GM21367 (cell line): Measurements from ENCODE around the gene EBNA1BP2.
A peak's percentile ranks its signal among the peaks of the same experiment; 100 is the strongest.
"Not testable (repeated sequence)": the region's sequence is repeated elsewhere in the genome, so short reads cannot be mapped to it uniquely, and the experiment has no call there.

ENCODE experiments used
- ATAC-seq: cut with Tn5 transposase; IDR thresholded peaks from one replicate; pipeline ENCODE4 v1.9.1; 2021; ENCODE audit not compliant: unreplicated experiment

Gene EBNA1BP2

DNA sequence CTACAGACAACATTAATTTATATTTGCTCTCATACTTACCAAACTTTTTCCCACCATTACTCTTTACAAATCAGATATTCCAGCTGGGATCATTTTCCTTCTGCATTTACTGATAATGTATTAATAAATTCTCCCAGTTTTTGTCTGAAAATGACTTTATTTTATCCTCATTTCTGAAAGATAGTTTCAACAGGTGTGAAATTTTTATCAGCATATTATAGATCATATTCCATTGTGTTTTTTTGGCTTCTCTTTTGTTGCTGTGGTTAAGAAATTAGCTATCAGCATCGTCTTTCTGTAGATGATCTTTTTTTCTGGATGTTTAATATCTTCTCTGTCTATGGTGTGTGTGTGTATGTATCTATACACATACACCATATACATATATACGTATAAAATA, 2.8 kb upstream of the EBNA1BP2 start:
- no peak for ATAC-seq

DNA sequence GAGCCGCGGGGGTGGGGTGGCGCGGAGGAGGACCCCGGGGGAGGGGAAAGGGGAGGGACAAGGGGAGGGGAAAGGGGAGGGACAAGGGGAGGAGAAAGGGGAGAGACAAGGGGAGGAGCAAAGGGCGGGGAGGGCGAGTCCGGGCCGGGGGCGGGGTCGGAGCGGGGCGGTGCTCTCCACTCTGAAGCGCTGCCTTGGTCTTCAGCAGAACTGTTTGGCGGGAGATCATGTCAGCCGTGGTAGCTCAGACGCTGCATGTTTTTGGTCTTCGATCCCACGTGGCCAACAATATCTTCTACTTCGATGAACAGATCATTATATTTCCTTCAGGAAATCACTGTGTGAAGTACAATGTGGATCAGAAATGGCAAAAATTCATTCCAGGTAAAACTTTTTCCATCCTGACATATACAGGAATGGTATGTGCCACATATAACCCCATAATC, 460 bp upstream of the EBNA1BP2 start:
- ATAC-seq, result peak; percentile 59

DNA sequence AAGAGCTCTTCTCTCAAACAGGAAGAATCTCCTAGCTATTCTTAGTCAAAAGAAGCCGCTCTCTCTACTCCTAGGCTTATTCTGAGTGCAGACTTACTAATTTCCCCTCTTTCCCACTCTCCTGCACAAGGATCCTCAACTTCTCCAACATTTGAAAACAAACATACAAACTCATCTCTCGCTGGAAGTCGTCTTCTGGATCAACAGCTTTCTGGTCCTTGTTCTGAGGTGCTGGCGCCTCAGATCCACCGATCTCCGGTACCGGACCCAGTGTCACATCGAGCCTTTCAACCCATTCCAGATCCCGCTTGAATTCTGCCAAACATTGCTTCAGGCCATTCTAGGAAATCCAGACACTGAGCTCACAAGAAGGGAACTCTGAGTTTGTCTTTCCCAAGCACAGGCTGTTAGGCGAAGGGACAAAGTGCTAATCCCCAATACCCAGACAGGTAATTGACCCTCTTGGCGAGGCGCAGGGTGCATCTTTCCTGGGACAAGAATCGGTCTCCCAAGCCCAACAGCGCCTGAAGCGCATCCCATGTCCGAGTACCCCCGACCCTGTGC, 696 bp downstream of the EBNA1BP2 start:
- peak; percentile 9 for ATAC-seq

GRCh38 chr1:43165765-43166164, 6.3 kb downstream of the EBNA1BP2 start:
- ATAC-seq, result no peak

DNA sequence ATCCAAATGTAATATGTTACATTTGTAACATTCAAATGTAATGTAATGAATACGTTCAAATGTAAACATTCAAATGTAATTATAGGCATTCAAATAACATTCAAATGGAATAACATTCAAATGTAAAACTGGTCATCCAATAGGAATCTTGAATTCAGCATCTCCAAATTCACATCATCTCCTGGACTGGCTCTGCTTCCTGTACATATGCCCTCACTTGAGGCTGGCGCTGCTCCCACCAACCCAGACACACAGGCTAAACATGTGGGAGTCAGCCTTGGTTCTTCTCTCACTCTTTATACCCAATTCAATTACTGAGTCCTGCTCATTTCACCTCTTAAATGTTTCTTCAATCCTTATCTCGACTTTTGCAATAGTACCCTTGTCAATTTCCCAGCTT, 6.9 kb downstream of the EBNA1BP2 start:
- no peak for ATAC-seq

DNA sequence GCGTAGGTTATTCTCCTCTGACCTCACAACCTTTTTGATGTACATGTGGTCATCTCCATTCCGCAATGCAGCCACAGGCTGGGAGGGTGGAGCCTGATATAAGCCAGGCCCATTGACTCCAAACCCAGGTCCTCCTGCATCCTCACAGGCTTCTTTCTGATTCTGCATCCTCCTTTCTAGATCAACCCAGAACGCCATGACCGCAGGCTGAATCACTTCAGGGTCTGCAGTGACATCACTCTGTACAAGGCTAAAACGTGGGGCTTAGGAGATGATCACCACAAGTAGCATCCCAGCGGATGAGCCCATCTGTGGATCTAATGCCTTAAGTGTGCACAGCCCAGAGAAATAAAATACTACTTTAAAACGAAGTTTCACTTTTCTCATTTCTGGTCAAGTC, 16.1 kb downstream of the EBNA1BP2 start:
- ATAC-seq, result no peak

- no peak for ATAC-seq
Observed at GRCh38 chr1:43153443-43153842, 18.6 kb downstream of the EBNA1BP2 start.

DNA sequence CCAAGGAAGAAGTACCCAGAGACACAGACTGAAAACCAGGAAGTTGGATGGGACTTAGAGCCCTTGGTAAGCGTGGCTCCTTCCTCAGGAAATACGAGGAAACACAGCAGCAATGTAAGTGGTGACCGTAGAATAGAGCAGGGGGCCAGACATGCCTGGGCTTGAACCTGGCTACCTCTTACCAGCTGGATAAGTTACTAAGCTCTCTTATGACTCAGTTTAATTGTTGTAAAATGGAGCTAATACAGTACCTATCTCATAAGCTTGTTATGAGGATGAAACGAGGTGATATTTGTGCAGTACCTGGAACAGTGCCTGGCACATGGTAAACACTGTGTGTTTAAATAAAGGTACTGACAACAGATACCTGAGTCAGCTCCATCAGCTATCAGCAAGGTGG, 19.2 kb downstream of the EBNA1BP2 start:
- ATAC-seq, result no peak

DNA sequence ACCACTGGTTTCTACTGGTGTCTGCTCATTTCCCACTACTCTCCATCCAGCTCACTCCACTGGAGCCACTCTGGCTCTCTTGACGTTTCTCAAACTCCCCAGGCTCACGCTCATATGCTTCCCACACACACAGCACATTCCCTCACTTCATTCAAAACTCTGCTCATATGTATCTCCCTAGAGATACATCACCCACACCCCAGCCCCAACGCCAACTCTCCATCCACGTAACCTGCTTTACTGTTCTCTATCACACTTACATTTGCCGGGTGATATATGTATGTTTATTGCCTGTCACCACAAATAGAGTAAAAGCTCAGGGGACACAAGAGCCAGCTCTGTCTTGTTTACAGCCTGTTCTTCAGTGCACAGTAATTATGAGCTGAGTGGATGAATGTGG, 22.2 kb downstream of the EBNA1BP2 start:
- ATAC-seq, result no peak

- no peak for ATAC-seq
Observed at GRCh38 chr1:43147625-43148327, 24.3 kb downstream of the EBNA1BP2 start.

DNA sequence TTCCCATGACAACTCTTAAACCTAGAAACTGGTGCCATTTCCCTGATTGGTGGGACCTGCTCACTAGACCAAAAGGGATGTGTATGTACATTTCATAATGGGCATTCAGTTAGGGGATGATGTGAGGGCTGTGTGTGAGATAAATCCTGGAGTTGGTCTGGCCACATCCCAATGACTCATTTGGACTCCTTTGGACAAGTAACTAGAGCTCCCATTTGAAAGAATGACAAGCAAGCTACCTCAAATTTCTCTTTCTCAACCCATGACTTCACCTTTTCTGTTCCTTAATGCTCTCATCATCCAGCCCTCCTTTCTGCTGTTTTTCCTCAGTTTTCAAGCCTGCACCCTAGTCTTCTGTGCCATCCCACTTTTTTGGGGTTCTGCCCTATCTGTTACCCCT, 27.9 kb downstream of the EBNA1BP2 start:
- no peak for ATAC-seq

DNA sequence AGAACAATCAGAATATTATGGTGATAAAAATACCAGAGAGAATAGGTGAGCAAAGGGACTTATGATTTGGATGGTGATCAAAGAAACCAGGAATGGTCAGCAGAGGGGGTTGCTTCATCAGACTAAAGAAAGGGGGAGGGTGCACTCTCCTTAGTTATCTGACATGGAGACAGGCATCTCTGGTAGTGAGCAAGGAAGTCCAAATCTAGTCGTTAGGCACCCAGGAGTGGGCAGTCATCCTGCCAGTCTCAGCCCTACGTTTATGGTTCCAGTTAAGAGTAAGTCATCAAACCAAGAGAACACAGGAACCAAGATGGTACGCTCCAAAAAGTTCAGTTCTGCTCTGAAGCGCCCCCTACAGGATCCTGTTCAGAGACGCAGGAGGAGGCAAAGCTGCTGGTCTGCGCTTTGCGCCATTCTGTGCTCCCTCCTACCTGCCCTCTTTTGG, 28.6 kb downstream of the EBNA1BP2 start:
- no peak for ATAC-seq

DNA sequence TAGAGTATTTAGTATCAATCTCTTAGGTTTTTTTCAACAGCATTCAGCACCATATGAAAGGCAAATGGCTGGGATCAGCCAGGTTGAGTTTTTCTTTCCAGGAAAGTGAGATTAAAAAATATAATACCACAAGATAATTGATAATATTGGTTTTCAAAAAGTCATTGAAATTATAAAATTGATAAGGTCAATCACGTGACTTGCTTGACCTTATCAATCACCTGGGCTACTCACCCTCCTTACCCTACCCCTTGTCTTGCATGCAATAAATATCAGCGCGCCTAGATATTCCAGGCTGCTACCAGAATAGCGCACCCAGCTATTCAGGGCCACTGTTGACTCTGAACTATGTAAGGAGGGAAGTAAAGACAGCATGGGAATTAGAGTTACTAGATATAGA, 31.5 kb downstream of the EBNA1BP2 start:
- ATAC-seq, result no peak

GRCh38 chr1:43140010-43140409, 32.1 kb downstream of the EBNA1BP2 start:
- ATAC-seq, result no peak

- not testable (repeated sequence) for ATAC-seq
Observed at GRCh38 chr1:43139295-43139694, 32.8 kb downstream of the EBNA1BP2 start.

- no peak for ATAC-seq
Observed at GRCh38 chr1:43137445-43138052, 34.5 kb downstream of the EBNA1BP2 start.

- no peak for ATAC-seq
Observed at GRCh38 chr1:43135857-43136781, 36.0 kb downstream of the EBNA1BP2 start.

DNA sequence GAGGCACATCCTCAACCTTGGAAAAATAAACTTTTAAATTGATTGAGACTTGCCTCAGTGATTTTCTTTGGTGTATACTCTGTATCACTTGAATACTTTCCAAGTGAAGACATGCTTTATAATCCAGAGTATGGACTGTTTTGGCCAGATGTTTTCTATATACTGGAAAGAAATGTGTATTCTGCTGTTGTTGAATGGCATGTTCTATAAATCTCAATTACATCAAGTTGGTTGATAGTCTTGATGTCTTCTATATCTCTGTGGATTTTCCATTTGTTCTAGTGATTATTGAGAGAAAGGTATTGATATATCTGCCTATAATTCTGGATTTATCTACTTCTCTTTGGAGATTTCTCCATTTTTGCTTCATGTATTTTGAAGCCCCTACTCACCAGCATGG, 37.5 kb downstream of the EBNA1BP2 start:
- ATAC-seq, result no peak

DNA sequence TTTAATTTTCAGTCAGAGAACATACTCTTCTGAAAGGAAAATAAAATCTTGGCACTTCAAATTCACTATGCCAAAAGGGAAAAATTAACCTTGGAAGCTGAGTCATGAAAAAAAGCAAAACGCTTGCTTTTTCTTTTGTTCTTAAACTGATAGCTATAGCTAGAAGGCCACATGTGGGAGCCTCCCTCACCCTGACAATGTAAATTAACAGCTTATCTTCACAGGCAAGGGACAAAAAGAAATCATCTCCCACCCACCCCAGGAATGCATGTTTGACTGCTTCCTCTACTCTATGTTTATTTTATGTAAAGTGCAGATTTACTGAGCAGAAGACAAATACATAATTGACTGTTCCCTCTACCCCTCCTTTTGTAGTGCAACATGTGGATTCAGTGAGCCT, 38.0 kb downstream of the EBNA1BP2 start:
- ATAC-seq, result no peak

- no peak for ATAC-seq
Observed at GRCh38 chr1:43129426-43129825, 42.7 kb downstream of the EBNA1BP2 start.

DNA sequence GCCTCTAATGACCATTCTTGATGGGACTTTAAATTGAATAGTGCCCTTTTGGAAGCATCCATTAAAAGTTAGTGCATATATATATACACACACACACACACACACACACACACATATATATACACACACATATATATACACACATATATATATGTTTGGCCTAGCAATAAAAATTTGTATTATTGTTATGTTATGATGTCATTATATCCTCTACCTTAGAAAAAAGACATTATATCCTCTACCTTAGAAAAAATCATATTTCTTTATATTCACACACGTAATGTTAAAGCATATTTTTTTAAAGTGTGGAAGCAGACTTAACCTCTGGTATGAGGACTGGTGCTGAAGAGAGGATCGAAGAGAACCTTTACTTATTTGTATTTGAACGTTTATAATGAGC, 43.3 kb downstream of the EBNA1BP2 start:
- ATAC-seq, result no peak
